Muscle of back (tissue), 11 donors: ENCODE data around the gene VILL. TPM values are rescaled to one million over a fixed set of nuclear protein-coding genes. Genes with fewer than 3 reads are reported as not detected.
"Not testable (repeated sequence)": the region's sequence is repeated elsewhere in the genome, so short reads cannot be mapped to it uniquely, and the experiment has no call there.

Experiments
- DNase-seq, 3 donors: peaks; one replicate each; pipeline versions ENCODE4 v3.0.0 to v3.0.0-alpha.2; 2013
- polyA plus RNA-seq, 10 donors: library from polyadenylated mRNA; unstranded; fragments of 120-200 nt; gene quantifications; one replicate each; pipeline ENCODE4 v1.2.1, GENCODE V29; 2013; ENCODE audit not compliant: insufficient read length in 10 of 10

Gene VILL
- polyA plus RNA-seq, 10 donors, result 3.5 to 8.1 (median 5.2) TPM

DNA sequence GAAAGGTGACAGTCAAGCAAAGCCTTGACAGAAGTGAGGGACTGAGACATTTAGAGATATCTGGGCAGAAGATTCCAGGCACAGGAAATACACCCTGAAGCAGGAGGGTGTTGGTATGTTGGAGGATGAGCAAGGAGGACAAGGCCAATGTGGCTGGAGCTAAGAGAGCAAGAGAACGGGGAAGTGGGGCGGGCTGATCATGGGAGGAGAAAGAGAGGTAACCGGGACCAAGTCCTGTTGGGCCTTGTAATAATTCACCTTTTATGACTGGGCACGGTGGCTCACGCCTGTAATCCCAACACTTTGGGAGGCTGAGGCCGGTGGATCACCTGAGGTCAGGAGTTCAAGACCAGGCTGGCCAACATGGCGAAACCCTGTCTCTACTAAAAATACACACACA lies 43.0 kb downstream of the VILL start:
- not testable (repeated sequence) for DNase-seq

- DNase-seq, result not testable (repeated sequence)
Observed at GRCh38 chr3:38034335-38034734, 43.7 kb downstream of the VILL start.

DNA sequence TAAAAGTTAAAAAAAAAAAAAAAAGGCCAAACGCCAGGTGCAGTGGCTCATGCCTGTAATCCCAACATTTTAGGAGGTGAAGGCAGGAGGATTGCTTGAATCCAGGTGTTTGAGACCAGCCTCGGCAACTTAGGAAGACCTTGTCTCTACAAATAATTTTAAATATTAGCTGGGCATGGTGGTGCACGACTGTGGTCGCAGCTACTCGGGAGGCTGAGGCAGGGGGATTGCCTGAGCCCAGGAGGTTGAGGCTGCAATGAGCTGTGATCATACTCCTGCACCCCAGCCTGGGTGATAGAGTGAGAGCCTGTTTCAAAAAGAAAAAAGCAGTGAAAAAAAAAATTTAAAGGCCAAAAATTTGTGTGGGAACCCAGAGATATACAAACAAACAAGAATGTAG lies 45.7 kb downstream of the VILL start:
- DNase-seq, result no peak

- no peak for DNase-seq
Observed at GRCh38 chr3:38036906-38037305, 46.3 kb downstream of the VILL start.

- DNase-seq, result no peak
Observed at GRCh38 chr3:38038447-38038911, 47.9 kb downstream of the VILL start.

DNA sequence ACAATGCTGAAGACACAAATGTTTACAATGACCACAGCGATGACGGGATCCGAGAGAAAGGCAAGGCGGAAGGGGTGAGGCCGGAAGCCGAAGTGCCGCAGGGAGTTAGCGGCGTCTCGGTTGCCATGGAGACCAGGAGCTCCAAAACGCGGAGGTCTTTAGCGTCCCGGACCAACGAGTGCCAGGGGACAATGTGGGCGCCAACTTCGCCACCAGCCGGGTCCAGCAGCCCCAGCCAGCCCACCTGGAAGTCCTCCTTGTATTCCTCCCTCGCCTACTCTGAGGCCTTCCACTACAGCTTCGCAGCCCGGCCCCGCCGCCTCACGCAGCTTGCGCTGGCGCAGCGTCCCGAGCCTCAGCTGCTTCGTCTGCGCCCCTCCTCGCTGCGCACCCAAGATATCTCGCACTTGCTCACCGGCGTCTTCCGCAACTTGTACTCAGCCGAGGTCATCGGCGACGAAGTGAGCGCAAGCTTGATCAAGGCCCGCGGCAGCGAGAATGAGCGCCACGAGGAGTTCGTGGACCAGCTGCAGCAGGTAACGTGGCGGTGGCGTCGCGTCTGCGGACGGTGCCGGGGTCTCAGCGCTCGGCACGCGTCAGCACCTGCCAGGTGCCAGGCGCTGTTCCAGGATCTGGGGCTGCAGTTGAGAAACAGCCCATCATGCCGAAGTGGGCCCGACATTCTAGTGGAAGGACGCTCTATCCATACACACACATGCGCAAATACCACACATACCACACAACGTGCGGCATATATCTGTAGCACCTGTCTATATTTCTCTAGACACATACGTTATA lies 48.7 kb downstream of the VILL start, which contains the start of gene DLEC1:
Gene DLEC1, plus strand, starts transcription at position 108 of the 798 bp plus-strand sequence. Its CDS starts 18 bp downstream, at position 126.
- DNase-seq, result peak in 2 of 3 donors; percentile 69 to 86

- DNase-seq, result peak in 2 of 3 donors; percentile 42 to 59
Observed at GRCh38 chr3:38039899-38040261, 49.3 kb downstream of the VILL start.

DNA sequence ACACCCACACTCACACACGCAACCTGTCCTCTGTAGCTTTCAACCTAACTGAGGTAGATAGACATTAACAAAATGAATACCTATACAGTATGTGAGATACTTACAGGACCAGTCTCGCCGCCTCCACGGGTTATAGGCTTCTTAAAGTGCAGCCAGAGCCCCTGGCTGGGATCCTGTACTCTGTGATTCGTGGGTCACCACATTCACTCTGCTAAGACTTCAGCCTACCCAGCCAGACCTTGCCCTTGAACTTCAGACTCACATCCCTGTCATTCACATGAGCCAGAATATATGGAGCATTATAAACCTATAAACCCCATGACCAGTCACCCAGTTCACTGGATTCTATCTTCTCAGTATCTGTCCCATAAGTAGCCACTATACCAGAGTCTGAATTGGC lies 49.8 kb downstream of the VILL start:
- no peak for DNase-seq

DNA sequence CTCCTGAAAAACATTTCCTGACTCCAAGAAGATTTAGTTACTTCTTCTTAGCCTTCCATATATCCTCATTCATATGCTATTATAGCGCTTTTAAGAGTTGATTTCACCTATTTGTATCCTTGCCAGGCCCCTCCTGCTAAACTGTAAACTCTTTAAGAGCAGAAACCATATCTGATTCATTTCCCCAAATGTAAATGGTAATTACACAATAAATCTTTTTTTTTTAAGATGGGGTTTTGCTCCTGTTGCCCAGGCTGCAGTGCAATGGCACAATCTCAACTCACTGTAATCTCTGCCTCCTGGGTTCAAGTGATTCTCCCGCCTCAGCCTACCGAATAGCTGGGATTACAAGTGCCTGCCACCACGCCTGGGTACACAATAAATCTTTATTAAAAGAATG lies 52.9 kb downstream of the VILL start:
- DNase-seq, result no peak

- no peak for DNase-seq
Observed at GRCh38 chr3:38046027-38046426, 55.4 kb downstream of the VILL start.

GRCh38 chr3:38046821-38047220 lies 56.2 kb downstream of the VILL start:
- DNase-seq, result no peak

DNA sequence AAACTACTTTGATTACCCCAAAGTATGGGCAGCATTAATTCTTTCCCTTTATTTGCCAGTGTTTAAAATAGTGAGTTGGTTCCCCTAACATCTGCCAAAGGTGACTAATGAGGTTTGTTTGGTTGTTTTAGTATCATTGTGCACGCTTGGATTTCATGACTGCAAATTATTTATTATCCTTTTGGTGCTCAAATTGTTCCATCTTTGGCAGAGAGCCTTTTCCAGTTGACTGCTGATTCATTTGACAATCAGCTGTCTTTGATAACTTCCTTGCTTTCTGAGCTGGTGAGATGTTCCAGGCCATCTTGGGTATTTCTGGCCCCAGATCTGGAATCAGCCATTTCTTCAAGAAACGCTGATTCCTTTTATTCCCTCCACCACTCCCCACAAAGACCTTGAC lies 57.3 kb downstream of the VILL start:
- DNase-seq, result no peak

GRCh38 chr3:38049358-38050126 lies 59.0 kb downstream of the VILL start:
- DNase-seq, result no peak

DNA sequence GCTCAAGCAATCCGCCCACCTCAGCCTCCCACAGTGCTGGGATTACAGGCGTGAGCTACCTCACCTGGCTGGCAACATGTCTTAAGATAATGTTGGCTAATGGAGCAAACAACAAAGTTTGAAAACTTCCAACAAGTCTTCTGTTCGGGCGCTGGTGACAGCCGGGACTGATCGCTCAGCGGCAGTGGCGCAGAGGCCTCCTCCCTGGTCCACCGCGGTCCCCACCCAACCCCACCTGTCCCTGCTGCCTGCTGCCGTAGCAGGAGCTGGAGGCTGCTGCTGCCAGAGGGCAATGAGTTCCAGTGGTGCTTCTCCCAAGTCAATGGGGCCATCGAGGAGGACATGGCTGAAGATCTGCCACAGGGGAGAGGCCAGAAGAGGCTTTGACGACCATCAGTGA lies 60.5 kb downstream of the VILL start:
- DNase-seq, result no peak

DNA sequence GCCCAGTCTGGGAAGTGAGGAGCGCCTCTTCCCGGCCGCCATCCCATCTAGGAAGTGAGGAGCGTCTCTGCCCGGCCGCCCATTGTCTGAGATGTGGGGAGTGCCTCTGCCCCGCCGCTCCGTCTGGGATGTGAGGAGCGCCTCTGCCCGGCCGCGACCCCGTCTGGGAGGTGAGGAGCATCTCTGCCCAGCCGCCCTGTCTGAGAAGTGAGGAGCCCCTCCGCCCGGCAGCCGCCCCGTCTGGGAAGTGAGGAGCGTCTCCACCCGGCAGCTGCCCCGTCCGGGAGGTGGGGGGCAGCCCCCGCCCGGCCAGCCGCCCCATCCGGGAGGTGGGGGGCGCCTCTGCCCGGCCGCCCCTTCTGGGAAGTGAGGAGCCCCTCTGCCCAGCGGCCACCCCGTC lies 62.7 kb downstream of the VILL start:
- not testable (repeated sequence) for DNase-seq

- DNase-seq, result not testable (repeated sequence)
Observed at GRCh38 chr3:38053813-38054498, 63.4 kb downstream of the VILL start.

DNA sequence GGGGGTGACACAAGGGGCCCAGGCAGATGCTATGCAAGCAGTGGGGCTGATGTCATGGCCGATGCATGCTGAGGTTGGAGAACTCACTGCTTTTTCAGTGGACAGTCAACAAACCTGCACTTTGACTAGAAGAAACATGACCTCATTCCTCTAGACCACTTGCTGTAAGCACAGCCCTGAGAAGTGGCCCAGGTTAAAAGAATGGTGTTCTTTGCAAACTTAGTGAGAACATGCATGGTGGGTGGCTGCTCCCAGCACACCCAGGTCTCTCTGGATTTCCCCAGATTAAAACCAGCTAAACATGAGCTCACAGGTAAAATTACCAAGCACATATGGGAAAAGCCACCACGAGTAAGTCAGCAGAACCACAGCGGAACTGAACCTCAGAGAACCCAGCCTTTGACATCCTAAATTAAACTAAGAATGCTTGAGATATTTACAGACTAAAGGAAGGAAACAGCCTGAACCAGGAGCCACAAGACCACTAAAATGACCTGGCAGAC lies 64.0 kb downstream of the VILL start:
- no peak for DNase-seq

Other genes starting within 250 kb of the VILL start
- gene CTDSPL, start 128.9 kb upstream of the VILL start, polyA plus RNA-seq, result 10 to 100 TPM; 29.8 to 50.2 (median 36.9) TPM
- gene PLCD1, start 38.9 kb downstream of the VILL start, polyA plus RNA-seq, result 10 to 100 TPM in 9 of 10 donors, 1 to 10 TPM in 1; 9.2 to 14.3 (median 12.6) TPM
- gene DLEC1, start 48.4 kb downstream of the VILL start, polyA plus RNA-seq, result 1 to 10 TPM in 1 of 10 donors, under 1 TPM in 9; 0.22 to 1.2 (median 0.40) TPM
- 10 to 100 TPM; 27.6 to 37.4 (median 30.3) TPM for gene ACAA1, start 146.3 kb downstream of the VILL start, polyA plus RNA-seq
- gene MYD88, start 147.9 kb downstream of the VILL start, polyA plus RNA-seq, result 10 to 100 TPM; 17.2 to 26.7 (median 20.7) TPM
- 10 to 100 TPM; 30.5 to 43.4 (median 34.6) TPM for gene OXSR1, start 174.8 kb downstream of the VILL start, polyA plus RNA-seq